ENCODE data around the gene LRGUK.
A peak's percentile ranks its signal among the peaks of the same experiment; 100 is the strongest.
"Not testable (repeated sequence)": the region's sequence is repeated elsewhere in the genome, so short reads cannot be mapped to it uniquely, and the experiment has no call there.

Gene LRGUK, protein sequence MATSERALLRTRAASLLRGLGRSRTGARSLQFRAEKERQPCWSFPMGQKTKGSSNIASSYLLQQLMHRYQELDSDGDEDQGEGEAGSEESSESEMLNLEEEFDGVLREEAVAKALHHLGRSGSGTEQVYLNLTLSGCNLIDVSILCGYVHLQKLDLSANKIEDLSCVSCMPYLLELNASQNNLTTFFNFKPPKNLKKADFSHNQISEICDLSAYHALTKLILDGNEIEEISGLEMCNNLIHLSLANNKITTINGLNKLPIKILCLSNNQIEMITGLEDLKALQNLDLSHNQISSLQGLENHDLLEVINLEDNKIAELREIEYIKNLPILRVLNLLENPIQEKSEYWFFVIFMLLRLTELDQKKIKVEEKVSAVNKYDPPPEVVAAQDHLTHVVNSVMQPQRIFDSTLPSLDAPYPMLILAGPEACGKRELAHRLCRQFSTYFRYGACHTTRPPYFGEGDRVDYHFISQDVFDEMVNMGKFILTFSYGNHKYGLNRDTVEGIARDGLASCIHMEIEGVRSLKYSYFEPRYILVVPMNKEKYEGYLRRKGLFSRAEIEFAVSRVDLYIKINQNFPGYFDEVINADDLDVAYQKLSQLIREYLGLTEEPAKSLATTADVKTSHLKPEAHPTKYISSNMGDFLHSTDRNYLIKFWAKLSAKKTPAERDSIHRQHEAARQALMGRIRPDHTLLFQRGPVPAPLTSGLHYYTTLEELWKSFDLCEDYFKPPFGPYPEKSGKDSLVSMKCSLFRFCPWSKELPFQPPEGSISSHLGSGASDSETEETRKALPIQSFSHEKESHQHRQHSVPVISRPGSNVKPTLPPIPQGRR

DNA sequence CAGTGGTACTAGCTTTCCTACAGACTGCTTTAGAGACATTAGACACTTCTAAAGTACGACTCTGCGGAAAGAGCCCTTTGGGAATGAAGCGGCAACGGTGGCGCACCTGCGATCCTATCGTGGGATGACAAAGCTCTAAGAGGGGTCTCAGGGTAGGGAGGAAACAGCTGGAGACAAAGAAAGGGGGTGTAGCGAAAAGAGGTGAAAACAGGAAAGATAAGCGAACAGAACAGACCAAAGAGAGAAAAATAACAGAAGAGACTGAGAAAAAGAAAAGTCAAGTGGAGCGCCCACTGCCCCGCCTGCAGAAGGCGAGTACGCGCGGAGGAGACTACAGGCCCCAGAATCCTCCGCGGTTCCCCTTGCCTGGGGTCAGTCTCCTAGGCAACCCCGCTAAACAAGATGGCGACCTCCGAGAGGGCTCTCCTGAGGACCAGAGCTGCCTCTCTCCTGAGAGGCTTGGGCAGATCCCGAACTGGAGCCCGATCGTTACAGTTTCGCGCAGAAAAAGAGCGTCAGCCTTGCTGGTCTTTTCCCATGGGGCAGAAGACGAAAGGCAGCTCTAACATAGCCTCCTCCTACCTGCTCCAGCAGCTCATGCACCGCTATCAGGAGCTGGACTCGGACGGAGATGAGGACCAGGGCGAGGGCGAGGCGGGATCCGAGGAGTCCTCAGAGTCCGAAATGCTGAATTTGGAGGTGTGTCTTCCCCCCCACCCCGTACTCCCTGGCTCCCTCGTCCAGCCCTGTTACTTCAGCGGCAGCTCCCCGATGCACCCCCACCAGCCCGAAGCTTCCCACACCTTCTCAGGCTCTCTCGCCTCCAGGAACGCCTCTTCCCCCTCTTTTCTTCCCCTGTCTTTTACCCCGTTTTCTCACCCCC, at the start of gene LRGUK:
Gene LRGUK, plus strand, starts transcription at position 375 of the 883 bp plus-strand sequence. Its CDS starts 28 bp downstream, at position 403.
- peak; percentile 80 for DNase-seq (ENCODE audit: low read depth)
- H3K4me3 ChIP-seq (ENCODE audit: low read length), result peak within 1 kb of the TSS; percentile 77
- TF ChIP-seq, protein P1, sequence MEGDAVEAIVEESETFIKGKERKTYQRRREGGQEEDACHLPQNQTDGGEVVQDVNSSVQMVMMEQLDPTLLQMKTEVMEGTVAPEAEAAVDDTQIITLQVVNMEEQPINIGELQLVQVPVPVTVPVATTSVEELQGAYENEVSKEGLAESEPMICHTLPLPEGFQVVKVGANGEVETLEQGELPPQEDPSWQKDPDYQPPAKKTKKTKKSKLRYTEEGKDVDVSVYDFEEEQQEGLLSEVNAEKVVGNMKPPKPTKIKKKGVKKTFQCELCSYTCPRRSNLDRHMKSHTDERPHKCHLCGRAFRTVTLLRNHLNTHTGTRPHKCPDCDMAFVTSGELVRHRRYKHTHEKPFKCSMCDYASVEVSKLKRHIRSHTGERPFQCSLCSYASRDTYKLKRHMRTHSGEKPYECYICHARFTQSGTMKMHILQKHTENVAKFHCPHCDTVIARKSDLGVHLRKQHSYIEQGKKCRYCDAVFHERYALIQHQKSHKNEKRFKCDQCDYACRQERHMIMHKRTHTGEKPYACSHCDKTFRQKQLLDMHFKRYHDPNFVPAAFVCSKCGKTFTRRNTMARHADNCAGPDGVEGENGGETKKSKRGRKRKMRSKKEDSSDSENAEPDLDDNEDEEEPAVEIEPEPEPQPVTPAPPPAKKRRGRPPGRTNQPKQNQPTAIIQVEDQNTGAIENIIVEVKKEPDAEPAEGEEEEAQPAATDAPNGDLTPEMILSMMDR (IDR thresholded peaks at IDR 0.05; ENCODE audit: insufficient read depth, low read depth, low read length, missing control alignments), result no peak

DNA sequence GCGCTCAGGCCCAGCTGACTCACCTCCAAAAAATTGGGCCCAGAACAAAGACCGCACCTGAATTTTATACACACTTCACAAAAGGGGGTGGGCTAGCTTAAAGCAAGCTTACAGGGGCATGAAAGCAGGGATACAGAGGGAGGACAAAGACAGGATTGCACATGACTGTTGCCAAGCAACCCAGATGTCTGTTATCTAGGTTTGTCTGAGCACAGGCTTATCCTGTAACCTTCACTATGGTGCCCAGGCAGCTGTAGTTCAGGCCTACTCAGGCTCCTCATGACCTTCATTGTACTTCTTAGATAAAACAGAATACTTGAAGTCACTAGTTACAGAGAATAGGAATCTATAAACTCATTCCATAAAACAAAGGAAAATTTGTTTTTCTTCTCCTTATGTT, 49.6 kb upstream of the LRGUK start:
- not testable (repeated sequence) for H3K4me3 ChIP-seq (ENCODE audit: low read length); DNase-seq (ENCODE audit: low read depth)

DNA sequence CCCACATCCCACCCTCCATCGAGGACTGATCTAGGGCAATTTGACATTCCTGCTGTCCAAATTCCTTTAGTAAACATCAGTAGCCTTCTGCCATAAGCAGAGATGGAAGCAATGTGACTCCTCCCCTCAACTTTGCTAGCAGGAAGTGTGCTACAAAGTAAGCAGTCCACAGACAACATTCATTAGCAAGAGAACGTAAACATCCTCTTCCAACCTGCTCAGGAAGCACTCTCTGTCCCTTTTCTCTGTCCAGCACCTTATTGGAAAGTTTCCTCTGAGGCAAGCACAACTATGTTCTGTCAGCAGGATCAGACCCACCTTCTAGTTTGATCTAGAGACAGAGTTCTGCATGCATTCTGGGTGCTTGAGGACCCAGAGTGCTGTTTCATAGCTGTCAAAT, 48.1 kb upstream of the LRGUK start:
- TF ChIP-seq, protein P1 (IDR thresholded peaks at IDR 0.05; ENCODE audit: insufficient read depth, low read depth, low read length, missing control alignments), result no peak
- no peak overlapping the region for H3K4me3 ChIP-seq (ENCODE audit: low read length)
- DNase-seq (ENCODE audit: low read depth), result no peak

DNA sequence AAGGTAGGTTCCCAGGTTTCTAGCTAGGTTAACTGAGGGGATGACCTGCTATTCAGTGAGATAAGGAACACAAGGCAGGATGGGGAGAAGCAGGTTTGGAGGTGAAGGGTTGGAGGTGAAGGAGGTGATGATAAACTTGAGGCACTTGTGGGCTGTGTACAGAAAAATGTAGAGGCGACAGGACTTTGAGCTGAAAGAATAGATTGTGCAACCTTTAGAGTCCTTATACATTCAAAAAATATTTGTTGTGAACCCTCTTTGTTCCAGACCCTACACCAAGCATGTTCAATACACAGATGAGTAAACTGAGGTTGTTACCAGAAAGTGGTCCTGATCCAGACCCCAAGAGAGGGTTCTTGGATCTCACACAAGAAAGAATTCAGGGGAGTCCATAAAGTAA, 45.4 kb upstream of the LRGUK start:
- TF ChIP-seq, protein P1 (IDR thresholded peaks at IDR 0.05; ENCODE audit: insufficient read depth, low read depth, low read length, missing control alignments), result no peak
- DNase-seq (ENCODE audit: low read depth), result no peak
- no peak overlapping the region for H3K4me3 ChIP-seq (ENCODE audit: low read length)

DNA sequence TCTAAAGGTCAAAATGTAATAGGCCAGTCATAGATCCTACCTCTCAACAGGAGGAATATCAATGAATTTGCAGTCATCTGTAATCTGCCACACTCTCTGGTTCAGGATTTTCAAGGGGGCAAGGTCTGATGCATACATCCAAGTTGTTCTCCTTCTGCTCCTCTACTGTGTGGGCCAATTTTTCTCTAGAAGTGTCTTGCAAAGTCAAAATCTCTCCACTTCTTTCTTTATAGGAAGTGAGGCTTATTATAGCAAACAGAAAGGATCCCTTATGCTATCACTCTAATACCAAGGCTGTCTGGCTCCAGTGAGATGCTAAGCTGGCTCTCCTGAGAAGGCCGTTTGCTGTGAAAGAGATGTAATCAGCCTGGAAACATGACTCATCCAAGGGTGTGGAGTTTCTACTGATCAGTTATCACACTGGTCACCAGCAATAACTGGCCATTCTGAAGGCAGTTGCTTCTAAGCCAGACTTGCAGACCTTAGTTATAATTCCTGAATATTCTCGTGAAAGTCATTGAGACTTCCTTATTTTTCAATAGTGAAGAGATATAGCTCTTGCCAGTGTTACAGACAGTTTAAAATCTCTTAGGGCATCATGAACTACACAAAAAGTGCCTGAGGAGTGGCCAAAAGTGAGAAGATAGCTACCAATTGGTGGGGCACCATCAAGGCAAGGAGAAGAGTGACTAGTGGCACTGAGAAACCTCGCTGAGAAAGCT, 43.2 kb upstream of the LRGUK start:
- TF ChIP-seq, protein P1 (IDR thresholded peaks at IDR 0.05; ENCODE audit: insufficient read depth, low read depth, low read length, missing control alignments), result no peak
- no peak overlapping the region for H3K4me3 ChIP-seq (ENCODE audit: low read length)
- peak; percentile 28 for DNase-seq (ENCODE audit: low read depth)

DNA sequence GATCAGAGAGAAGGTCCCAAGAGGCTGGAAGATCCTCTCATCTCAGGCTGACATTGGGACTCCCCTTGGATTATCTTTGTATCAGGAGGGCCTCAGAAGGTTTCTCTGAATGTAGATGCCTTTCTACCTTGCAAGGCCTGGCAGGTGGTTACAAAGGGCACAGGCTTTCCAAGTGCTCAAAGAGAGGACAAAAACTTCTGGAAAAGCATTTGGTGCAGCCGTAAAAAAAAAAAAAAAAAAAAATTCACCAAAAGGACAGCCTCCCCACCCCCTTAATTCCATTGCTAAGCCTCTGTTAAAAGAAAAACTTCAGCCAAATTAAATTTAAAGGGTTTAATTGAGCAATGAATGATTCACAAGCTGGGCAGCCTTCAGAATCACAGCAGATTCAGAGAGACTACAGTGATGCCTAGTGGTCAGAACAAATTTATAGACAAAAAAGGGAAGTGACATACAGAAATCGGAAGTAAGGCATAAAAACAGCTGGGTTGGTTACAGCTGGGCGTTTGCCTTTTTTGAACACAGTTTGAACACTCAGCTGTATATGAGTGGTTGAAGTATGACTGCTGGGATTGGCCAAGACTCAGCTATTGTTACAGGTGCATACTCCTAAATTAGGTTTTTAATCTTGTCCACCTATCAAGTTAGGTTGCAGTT, 42.5 kb upstream of the LRGUK start:
- H3K4me3 ChIP-seq (ENCODE audit: low read length), result no peak overlapping the region
- TF ChIP-seq, protein P1 (IDR thresholded peaks at IDR 0.05; ENCODE audit: insufficient read depth, low read depth, low read length, missing control alignments), result no peak
- no peak for DNase-seq (ENCODE audit: low read depth)
